GM19043 (cell line): ENCODE results near the gene GPC6.

ENCODE experiments used
- ATAC-seq: cut with Tn5 transposase; IDR thresholded peaks from one replicate; pipeline ENCODE4 v1.9.1; 2021; ENCODE audit warnings: low read depth; ENCODE audit not compliant: unreplicated experiment

Gene GPC6

DNA sequence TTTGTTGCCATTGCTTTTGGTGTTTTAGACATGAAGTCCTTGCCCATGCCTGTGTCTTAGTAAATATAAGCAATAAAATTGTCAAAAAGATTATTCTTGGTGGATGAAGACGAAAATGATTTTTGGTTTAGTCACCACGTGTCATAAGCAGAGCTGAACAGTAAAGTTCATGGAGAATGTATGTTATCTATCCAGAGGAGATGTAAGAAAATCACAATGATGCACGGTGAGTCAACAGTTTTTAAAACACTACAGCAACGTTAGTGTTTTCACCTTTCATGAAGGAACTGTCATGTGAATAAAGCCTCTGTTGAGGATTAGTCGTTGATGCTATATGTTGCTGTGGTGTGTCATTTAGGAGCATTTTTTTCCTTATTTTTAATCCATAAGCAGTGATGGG lies 137.6 kb downstream of the GPC6 start:
- no peak for ATAC-seq

DNA sequence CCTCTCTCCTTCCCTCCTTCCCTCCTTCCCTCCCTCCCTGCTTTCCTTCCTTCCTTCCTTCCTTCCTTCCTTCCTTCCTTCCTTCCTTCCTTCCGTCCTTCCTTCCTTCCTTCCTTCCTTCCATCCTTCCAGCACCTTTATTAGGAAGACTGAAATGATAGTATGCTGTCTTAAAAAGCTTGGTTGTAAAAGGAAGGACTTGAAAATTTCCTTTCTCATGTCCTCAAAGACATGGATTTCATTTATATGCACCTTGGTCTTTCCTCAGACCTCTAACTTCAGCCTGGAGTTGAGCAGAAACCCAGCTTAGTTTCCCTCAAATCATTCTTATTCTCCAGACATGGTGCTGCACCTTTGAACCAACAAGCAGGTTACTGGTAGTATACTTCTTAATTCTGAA lies 141.7 kb downstream of the GPC6 start:
- no peak for ATAC-seq

DNA sequence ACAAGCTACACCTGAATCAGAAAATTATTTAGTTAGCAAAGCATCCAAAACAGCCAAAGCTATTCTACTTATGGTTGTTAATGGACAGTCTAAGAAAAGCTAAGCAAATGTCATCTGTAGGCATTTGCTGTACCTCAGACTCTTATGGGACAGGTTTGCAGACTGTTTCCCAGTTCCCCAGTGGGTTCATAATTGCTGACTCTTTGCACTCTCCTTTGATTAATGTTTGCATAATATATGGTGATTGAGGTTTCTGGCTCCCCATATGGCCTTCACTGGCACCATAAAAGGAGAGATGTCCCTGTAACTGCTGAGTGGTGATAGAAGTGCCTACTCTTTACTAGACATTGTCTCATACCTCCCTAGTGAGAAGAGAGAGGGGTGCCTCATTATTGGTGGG lies 142.1 kb downstream of the GPC6 start:
- no peak for ATAC-seq

DNA sequence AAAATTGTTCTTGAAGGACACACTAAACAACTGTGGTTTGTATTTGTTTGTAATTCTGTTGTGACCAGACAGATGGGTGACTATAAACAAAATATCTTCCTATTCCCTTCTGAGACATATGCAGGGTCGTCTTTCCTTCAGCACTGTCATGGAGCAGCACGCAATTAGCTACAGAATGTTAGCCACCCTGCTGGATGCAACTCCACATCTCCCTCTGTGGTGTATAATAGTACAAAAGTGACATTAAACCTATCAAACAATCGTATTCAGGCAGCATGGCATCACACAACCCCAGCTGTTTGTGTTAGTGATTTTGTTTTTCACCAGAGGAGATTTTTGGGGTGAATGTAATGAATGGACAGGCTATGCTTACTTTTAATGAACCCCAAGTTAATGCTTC lies 146.2 kb downstream of the GPC6 start:
- ATAC-seq: no peak

DNA sequence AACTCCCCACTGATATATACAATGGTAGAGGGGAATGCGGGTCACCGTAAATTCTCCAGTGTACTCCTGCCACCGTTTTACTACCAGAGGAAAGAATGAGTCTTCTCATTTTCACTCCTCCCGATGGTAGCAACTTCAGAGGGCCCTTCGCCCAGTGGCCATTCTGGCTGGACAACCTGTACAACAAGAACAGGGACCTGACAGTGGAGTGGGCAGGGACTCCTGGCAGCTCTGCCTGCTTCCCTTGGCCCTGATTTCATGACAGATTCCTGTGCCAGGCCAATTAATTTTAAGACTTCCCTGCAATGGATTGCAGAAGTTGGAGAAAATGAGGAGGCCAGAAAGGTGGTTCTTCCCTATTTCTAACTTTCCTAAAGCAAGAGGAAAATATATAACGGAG lies 148.9 kb downstream of the GPC6 start:
- no peak for ATAC-seq

DNA sequence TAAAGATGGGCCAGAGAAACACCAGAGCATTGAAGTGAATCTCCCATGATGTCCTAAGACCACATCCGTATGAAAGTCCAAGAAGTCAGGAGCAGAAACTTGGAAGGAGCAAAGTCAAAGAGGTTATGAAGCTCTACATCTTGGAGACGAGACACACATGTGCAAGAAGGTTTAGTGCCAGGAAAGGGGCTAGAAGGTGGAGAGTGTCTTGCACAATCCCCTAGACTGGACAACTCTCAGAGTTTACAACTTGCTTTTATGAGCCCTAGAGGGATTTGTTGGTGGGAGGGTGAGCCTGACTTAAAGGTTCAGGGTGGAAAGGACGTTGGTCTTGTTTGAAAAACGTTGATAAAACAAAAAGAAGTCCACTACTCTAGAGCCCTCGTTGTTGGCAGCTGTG lies 150.6 kb downstream of the GPC6 start:
- no peak for ATAC-seq

DNA sequence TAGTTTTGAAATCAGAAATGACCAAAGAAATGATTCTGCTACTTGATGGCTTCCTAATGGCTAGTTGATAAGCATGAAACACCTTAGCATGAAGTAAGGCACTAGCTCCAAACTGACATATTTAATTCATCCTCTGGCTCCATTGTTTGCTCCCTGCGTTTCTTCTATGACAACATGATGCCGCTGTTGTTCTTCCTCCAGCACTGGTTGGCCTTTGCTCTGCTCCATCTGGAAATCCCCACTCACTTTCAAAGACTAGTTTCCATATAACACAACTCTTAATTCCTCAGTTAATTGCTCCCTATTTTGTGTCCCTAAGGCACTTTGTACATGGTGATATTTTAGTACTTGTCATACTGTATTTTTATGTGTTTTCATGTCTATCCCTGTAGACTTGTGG lies 151.6 kb downstream of the GPC6 start:
- ATAC-seq: no peak

DNA sequence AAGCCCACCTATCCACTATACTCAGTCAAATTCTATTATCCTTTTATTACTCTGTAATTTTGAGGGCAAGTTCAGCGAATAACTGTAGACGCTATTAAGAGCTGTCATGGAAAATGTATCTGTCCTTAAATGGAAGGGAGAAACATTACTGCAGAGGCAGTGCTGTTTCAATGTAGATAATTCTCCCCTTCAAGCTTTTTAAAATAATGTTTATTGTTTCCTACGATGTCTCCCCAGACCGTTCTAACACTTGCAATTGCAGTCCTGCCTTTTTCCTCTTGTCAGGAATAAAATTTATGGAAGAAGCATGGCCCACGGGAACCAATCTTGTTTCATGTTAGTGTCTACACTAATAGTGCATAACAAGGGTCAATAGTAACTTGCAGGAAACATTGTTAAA lies 159.5 kb downstream of the GPC6 start:
- no peak for ATAC-seq

DNA sequence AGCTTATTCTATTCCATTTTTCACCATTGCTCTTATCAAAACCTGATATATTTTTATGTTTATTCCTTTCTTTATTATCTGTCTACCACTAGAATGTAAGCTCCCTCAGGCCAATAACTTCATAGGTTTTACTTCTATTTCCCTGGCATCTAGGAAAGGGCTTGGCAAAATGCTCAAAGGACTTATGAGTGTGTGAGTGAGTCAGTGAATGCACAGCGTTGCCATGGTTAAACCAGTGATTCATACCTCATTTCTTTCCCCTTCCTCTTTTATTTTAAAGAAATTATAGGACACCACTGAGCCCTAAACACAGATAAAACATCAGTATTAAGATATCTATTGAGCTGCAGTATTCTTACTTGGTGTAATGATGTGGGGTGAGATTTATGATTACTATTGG lies 162.1 kb downstream of the GPC6 start:
- no peak for ATAC-seq

DNA sequence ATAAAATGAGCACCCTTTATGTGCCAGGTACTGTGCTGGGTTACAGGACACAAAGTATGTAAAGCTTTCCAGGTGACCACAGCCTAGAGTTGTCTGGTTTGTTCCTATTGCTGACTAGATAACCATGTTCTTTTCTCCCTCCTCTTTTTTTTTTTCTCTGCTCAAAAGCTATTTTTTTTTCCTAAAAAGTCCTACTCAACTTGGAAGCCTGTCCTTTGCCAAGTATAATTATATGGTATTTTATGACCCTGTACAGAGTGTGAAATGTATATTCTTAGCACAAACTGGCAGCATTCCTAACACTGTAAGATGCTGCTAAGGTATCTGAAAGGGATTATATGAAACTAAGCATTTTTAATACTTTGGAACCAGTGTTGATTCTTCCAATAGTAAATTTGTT lies 171.0 kb downstream of the GPC6 start:
- ATAC-seq: no peak

DNA sequence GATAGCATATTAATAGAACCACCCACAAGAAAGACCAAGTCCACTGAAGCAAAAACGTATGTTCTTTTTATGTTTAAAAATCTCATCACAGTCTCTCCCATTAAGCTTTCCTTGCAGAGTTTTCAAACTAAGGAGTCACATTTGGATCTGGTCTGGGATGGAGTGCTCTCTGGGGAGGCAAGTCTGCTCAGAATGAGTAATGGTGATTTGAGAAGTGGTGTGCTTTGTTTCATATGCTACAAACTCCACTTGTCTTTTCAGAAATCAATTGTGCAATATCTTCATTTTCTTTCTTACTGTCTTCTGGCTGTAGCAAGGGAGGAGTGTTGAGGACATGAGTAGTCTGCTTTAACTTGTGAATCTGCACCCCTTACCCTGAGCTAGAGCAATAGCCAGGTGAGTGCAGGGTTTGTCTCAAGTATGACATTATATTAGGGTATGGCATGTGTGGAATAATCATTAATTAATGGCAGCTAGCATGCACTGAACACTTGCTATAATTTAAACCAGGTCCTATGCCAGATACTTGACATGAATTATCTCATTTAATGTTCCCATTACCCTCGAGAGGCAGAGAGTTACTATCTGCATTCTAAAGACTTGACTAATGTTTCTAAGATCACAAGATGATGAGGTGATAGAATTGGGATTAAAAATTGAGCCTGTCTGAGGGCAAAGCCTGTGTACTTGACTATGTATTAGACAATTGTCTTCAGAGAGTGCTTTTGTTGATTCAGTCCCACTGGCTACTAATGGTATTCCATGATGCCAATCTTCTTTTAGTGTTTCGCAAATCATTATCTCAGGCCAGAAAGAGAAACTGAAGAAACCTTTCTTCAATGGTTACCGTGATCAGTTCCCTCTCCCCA lies 171.8 kb downstream of the GPC6 start:
- no peak for ATAC-seq

DNA sequence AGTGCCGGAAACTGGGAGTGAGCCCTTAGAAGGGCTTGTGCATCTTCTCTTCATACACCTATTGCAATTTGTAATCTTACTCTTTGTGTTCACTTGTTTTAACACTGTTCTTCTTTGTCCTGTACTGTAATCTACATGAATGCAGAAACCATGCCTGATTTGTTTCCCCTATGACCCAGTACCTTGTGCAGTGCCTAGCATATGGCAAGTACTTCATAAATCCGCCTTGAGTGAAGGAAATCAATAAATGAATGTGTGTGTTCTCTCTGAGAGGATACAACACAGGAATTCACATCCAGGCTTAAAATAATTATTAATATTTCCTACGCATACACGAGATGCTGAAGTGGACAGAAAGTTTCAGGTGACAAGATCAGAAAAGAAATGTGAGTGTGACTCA lies 172.6 kb downstream of the GPC6 start:
- ATAC-seq: no peak

DNA sequence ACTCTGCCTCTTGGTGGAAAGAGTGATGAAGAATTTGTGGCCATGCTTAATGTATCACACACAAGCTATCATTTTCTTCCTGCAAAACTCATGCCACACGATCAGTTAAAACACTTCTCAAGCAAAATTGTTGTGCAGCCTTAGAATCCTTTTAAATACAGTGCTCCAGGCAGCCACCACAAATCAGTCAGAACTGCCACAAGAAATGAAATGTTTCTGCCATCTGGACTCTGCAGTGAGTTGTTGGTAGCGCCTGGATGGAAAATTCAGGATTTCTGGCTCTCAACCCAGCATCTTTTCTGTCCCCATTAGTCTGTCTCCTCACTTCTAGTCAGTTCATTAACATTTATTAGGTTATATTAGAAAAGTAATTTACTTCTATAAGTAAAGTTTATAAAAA lies 179.5 kb downstream of the GPC6 start:
- ATAC-seq: no peak

DNA sequence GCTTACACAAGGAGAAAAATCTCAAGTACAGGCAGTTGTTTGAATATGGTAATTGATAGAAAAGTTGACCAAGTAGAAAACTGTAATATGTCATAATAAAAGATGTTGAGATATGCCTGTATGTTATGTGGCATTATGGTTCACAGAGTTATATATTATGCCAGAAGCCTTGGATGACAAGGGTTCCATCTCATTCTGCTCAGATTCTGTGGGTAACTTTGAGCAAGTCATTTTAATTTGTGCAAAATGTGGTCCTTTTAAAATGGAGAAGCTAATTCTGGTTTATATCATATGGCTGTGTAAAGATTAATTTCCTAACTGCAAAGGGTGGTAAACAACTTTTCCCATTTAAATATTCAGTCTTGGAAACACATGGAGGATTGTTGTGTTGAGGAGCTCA lies 180.9 kb downstream of the GPC6 start:
- ATAC-seq: no peak

DNA sequence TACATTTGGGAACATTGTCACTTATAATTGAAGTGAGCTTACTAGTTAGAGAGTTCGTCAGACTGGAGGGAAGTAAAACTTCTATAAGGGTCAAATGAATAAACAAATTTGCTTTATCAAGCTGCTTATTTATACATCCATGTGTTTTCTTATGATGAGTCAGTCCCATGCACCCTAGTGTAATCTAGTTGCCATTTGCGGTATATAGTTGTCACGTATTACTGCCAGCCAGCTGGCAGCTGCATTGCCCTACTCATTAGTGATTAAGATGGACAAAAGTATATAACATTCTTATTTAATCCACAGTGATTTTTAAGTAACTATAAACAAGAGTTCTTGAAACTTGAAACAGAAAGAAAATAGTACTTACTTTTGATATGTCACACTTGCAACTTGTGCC lies 182.4 kb downstream of the GPC6 start:
- ATAC-seq: no peak

DNA sequence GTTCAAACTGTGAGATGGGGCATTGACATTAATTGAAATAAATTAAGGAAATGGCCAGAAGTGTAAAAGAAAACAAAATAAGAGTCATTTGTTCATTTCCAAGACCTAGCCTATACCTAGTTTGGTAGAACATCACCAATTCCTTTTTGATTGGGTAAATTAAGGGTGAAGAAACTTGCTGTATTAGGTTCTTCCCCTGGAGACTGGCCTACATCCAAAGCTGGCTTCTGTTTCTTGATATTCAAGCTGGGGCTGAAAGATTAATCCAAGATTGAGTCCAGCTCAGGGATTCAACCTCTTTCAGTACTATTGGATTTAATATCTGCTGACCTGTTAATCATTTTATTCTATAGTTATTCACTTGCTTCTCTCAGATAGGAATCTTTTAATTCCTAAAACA lies 183.2 kb downstream of the GPC6 start:
- ATAC-seq: no peak

DNA sequence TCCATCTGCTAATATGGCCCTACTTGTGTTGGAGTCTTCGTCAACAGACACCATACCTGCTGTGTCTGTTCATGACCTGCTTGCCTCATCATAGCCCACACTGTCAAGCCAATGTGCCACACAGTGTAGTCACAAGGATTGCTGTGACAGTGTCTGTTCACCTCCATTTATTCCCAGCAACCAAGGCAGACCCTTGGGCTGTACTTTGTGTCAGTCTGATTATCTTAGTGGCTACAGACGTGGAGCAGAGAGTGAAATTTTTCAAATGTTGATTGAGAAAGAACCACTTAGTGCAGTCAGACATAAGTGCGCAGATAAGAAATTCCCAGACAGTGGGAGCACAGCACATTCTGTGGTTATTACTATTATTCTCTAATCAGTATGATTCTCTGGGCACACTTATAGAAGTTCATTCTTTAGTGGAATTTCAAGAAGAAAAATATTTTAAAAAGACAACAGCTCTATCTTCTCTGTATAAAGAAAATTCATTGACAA lies 184.6 kb downstream of the GPC6 start:
- ATAC-seq: no peak

DNA sequence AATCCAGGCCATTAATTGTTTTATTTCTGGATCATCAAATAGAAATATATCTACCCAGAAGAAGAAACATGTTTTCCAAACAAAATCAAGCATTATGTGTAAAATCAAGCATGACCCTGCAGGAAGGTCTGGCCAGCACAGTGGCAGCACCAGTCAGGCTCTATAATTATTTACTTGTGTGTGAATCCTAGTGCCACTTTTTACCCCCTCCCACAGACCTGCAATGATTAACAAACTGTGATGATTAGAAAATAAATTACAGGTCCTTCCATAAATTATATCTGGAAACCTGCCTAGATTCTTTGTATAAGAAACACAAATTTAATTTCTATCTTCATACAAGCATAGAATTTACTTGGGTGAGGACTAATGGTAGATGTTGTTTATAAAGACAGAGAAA lies 186.1 kb downstream of the GPC6 start:
- ATAC-seq: no peak

DNA sequence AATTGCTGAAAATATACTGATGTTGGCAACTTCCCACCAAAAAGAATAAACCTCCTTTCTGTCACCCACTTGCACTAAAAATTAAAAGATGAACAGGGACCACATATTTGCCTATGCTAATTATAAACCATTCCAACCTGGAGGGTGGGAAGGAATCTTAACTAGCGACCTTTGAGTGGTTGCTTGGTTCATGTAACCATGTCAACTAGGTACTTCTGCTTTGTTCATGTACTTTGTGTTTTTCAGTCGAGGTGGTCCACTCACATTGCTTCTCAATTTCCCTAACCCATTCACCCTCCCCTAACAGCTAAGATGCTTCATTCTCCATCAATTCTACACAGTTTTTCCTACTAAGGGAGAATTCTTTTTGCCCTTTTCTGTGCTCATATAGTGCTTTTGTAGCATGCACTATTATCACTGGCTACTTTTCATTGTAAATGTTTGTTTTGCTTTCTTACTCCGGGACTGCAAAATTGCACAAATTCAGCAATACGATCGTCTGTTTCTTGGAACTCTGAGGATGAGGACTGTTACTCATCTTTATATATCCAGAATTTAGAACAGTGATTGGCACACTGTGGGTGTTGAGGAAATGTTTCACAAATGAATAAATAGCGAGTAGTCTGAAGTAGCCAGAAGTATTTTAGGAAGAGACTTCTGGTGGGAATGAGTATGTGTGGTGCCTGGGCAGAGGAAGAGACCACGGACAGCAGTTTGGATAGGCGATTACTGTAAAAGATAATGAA lies 187.5 kb downstream of the GPC6 start:
- no peak for ATAC-seq

DNA sequence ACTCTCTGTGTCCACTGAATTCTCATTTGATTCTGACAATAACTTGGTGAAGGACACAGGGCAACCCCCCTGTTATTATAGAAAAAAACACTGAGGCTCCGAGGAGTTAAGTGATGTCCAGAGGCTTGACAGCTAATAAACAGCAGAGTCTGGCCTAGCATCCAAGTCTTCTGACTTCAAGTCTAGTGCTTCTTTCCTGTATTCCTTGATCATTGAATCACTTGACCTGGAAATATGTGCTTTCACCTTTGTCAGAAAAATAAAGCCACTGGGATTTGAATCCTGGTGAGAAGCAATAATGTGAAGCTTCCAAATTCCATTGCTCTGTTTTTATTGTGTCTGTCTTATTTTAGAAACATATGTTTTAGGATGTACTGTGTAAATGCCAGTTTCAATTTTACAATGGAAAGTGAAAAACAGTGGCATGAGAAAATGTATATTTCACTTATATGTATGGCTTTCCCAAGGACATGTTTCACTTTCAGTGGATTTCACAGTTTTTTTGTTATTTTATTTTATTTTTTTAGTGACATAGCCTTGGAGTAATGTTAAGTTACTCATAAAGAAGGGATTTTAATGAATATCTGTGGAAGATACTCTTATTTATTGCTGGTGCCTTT lies 190.2 kb downstream of the GPC6 start:
- ATAC-seq: no peak

DNA sequence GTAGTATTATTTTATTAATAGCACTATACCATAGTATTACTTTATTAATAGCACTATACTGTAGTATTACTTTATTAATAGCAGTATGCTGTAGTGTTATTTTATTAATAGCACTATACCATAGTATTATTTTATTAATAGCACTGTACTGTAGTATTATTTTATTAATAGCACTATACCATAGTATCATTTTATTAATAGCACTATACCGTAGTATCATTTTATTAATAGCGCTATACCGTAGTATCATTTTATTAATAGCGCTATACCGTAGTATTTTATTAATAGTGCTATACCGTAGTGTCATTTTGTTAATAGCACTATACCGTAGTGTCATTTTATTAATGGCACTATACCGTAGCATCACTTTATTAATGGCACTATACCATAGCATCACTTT lies 191.8 kb downstream of the GPC6 start:
- ATAC-seq: no peak

DNA sequence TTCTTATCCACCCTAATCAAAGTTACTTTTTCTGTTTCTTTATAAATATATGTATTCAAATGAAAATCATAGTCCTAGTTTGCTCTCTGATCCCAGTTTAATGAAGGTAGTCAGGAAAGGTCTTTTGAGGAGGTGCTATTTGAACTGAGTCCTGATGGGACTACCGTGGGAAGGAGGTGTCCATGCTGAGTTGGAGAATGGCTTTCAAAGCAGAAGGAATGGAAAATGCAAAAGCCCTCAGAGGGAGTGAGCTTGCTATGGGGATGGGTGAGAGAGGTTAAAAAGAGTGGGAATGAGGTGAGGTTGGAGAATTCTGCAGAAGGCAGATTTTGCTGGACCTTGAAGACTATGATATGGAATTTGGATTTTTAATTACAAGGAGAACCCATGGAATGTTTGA lies 193.6 kb downstream of the GPC6 start:
- no peak for ATAC-seq
